HG03175 (cell line): ENCODE measurements around the gene AKAP13.
"Not testable (repeated sequence)": the region's sequence is repeated elsewhere in the genome, so short reads cannot be mapped to it uniquely, and the experiment has no call there.

Experiments used
- ATAC-seq: cut with Tn5 transposase; IDR thresholded peaks from one replicate; pipeline ENCODE4 v1.9.1; 2021; ENCODE audit warnings: mild to moderate bottlenecking, moderate library complexity; ENCODE audit not compliant: unreplicated experiment

AKAP13 gene

DNA sequence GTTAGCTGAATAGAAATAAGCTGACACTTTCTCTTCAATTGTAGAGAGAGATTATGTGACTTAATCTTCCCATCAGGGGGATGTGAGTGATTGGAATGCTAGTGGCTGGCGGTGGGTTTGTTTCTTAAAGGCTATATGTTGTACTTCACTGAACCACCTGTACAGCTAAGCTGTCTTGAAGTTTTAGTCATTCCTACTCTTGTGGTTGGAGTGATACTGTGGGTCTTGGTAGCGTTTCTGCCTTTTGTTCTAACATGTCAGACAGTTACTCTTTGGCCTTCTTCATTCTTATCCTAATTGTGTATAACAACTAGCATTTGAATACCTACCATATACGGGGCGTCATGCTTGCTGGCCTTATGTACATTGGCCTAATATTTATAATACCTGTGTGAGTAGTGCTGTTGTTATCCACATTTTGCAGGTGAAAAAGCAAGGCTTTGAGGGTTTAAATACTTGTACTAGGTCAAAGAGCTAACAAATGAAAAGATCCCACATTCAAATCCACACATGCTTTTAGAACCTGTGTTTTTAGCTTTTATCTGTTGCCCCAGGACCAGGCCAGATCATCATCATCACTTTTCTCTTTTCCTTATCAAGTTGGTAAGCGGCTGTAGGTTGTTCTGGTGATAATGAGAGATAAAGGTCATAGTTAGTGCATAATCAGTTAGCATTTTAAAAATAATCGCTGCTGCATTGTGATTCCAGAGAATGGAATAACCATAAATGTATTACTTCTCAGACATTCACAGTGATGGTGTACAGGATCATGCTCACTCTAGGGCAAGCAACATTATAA lies 50.2 kb downstream of the AKAP13 start:
- ATAC-seq = peak; percentile 96

DNA sequence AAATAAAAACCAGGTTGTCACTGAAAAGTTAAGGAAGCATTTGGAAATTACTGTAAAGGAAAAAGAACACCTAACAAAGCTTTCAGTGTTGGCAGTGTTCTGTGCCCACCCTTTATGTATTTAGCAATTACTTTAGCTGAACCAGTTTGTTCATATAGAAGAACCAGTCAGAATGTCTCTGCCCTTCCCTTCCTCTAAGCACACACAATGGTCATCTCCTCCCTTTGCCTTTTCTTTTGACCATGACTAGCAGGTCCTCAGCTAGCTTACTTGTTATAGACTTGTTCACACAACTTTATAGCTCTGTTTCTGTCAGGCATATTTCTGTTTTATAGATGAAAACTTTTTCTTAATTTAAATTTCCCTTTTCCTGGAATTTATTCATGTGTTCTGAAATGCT lies 59.6 kb downstream of the AKAP13 start:
- no peak for ATAC-seq

DNA sequence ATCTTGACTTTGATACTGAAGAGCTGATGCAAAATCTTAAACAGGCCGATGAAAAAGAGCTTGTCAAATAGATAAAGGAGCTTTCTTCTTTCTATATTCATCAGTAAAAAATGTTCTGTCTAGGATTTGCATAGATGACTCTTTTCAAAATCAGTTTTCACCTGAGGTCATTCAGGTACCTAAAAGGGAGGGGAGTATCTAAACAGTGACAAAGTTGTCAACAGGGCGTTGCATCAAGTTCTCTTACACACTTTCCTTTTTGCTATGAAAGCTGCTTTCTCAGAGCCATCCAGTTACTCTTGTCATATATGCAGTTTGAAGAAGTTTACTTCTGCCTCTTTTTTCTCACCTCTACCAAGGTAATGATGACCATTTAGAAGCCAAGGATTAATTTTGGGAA lies 60.0 kb downstream of the AKAP13 start:
- ATAC-seq = no peak

DNA sequence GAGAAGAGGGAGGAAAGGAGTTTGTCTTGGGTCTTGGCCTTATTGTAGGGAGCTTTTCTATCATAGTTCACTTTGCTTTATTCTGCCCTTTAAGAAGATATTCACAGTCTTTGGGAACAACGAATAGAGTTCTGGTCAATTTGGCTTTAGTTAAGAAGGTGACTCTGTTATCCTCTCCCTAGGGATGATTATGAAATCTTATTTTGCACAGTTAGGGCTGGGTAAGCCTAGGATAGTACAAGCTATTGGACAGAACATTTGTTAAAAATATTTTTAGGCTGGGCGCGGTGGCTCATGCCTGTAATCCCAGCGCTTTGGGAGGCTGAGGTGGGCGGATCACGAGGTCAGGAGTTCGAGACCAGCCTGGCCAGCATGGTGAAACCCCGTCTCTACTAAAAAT lies 61.5 kb downstream of the AKAP13 start:
- not testable (repeated sequence) for ATAC-seq

DNA sequence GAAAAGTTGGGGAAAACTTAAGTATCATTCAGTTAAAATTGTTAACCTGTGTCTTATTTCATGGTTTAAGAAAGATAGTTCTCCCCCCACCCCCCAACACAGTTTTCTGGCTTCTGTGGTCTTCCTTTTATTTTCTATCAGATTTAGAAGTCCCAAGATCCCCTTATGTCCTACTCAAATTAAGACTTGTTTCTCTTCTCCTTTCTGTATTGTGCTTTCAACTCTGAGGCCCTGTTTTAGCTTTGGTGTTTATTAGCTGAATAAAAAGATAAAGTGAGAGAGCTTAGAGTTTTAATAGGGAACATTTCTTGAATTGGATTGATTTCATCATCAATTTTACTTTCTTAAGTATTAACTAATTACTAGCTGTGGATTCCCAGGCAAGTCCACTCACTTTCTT lies 62.6 kb downstream of the AKAP13 start:
- peak; percentile 41 for ATAC-seq

DNA sequence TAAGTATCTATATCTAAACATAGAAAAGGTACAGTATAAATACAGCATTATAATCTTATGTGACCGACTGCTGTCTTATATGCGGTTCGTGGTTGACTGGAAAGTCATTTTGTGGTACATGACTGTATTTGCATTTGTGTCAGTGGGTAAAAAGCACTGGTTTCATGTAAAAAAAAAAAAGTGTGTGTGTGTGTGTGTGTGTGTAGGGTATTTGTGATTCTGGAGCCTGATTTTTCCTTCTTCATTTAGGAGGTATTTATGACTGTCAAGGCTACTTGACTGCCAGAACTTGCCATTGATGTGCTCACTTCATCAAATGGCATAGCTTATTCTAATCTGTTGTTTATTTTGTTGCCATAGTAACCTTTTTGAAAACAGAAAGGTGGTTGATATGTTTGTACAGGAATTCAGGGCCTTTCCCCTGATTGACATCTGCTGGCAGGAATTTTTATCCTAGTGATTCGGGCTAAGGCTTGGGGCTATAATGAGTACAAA lies 63.2 kb downstream of the AKAP13 start:
- ATAC-seq = peak; percentile 89

DNA sequence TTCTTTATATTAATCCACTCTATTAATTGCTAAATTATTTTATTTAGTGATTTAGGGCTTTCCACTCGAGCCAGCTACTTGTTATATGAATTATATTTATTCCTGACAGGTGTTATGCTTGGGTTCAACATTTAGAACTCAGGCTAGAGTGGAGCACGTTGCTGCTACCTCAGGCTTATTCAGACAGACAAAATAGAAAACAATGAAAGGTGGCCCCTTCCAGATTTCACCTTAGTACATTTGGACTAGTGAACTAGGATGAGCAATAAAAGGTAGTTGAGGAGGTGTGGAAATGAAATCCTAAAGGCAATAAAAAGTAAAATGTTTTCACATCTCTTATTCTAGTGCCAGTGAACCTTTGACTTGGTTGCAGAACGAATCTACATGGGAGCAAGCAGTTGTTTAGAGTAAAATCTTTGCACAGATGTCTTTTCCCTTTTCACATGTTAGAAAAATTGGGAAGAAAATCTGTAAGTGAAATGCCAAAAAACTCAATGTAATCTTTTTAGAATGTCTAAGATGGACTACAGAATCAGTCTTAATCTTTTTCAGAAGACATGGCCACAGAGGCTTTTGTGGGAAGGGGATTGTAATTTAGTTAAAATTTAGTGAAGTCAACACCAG lies 63.8 kb downstream of the AKAP13 start:
- ATAC-seq = no peak

DNA sequence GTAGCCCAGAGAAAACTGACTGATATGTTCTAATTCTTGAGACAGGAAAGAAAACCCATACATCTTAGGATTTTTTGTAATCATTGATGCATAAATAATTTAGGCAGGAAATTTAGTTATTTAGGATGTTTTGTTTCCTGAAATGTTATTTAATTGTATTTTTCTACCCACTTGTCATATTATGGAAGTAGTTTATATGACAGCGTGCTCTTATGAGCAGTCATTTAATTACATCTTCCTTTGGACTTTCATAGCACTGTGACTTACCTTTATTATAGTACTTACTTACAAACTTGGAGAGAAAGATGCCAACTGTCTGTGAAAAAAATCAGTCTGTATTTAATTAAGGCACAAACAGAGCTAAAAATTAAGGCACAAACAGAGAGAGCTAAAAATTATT lies 65.0 kb downstream of the AKAP13 start:
- no peak for ATAC-seq

DNA sequence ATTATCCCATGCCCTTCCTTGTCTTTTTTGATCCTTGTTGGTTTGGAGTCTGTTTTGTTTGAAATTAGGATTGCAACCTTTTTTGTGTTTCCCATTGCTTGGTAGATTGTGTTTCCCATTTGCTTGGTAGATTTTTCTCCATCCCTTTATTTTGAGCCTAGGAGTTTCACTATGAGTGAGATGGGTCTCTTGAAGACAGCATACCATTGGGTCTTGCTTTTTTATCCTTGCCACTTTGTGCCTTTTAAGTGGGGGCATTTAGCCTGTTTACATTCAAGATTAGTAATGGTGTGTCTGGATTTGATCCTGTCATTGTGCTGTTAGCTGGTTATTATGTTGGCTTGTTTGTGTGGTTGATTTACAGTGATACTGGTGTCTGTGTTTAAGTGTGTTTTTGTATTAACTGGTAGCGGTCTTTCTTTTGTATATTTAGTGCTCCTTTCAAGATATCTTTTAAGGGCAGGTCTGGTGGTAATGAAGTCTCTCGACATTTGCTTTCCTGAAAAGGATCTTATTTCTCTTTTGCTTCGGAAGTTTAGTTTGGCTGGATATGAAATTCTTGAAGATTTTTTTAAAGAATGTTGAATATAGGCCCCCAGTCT lies 70.8 kb downstream of the AKAP13 start:
- ATAC-seq = no peak

DNA sequence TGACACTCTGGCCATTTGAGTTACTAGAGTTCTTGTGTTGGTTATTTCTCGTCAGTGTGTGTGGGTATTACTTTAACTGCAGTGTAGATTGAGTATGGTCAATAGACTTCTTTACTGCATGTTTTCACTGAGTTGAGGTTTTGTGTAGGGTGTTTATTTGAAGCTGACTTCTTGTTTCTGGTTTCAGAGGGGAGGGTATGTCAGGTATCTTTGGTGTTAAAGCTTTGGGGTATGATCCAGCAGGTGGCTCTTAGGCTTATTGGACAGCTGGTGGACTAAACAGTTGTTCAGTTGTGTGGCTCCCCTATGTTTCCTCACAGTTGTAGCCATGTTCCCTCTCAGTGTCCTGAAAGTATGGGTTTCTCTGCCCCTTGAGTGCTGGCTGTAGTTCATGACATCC lies 72.0 kb downstream of the AKAP13 start:
- no peak for ATAC-seq

DNA sequence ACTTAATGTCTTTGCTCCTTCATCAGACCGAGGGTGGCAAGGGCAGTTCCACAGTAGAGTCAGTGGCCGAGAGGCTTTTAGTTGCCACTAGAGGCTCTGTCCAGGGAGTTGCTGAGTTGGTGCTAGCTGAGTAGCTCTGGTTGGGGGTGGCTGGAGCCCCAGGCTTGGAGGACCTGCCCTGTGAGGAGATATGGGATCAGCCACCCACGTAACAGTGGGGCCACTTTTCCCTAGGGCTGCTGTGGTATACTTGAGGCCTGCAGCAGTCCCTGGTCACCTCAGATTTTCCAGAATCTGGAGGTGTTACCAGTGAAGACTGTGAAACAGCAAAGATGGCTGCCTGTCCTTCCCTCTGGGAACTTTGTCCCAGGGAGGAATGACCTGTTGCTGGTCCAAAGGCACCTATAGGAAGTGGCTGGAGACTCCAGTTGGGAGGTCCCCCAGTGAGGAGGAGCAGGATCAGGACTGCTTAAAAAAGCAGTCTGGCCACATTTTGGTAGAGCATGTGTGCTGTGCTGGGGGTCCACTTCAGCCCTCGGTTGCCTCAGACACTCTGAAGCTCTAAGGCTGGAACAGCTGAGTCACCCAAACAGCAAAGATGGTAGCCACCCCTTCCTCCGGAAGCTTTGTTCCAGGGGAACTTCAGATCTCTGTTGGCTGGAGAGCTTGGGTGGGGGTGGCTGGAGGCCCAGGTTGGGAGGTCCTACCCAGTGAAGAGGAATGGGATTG lies 72.9 kb downstream of the AKAP13 start:
- no peak for ATAC-seq

DNA sequence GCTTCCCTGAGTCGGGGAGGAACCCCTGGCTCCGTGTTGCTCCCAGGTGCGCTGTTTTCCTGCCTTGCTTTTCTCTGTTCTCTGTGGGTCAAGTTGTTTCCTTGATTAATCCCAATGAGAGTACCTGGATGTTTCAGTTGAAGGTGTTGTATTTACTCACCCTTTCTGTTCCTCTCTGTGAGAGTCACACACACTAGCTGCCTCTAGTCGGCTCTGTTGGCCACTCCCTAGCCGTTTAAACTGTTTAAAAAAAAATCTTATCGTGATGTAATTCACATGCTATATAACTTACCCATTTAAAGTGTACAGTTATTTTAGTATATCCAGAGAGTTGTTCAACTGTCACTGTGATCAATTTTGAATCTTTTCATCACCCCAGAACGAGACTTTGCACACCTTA lies 74.0 kb downstream of the AKAP13 start:
- no peak for ATAC-seq

DNA sequence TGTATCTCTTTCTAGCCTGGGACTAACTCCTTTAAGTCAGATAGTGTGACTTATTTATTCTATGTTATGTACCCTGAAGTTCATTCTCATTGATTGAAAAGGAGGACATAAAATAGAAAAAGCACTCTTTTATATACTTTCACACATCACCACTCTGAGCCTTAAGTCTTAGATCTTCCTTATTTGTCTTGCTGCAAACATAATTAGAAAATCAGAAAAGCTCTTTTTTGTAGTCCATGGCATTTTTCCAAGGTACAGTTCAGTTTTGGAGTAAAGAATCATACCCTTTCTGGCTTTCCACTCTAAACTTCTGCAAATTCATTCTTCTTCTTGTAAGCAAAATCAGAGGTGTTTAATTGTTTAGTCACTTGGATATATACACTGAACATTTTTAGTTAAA lies 75.5 kb downstream of the AKAP13 start:
- ATAC-seq = no peak

DNA sequence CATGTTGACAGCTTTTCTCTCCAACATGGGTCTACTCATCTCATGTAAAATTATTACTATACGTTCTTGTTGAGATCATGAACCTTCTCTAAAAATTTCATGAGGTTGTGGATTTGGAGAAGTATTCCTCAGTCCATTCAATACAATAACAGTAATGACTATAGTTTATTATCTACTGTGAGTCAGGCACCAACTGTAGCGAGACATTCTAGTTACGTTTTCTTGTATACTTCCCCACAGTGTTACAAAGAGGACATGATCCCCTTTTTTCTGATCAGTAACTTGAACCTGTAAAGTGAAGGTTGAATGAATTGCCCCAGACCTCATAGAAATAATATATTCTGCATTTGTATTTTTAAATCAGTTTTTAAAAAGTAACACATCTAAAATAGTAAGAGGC lies 76.4 kb downstream of the AKAP13 start:
- ATAC-seq = peak; percentile 60

DNA sequence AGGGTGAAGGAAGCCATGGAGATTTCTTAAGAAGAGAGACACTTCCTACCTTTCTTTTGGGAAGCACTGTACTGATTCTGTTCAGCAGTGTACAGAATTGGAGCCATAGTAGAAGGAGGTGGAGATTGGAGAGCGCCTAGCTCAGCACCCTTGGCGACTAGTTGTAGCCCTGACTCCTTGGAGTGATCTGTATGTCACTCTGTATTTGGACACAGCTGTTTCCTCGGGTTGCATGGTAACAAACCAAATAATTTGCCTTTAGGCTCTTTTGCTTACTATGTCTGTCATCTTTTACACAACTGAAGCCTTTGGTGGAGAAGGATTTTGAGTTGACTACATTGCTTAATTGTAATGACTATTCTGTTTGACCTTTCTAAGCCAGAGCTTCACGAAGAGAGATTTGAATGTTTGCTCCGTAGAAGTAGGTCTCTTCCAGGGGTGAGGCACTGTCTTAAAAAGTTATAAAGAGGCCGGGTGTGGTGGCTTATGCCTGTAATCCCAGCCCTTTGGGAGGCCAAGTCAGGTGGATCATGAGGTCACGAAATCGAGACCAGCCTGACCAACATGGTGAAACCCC lies 77.1 kb downstream of the AKAP13 start:
- ATAC-seq = peak; percentile 82

DNA sequence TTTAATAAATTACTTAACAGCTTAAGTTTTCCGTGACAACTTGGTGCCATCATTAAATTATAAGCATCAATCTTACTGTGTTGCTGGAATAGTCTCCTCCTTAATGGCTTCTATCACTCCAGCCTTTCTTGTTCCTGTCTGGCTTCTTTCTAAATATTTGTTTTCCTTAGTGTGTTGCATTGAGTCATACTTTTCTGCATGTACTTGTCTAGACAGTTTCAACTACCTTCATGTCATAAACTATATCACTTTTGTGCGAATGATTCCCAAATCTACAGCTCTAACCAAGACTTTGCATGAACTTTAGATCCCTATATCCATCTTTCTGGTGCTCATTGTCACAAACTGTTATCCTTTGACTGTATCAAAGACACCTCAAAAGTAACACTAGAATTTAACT lies 78.4 kb downstream of the AKAP13 start:
- no peak for ATAC-seq

DNA sequence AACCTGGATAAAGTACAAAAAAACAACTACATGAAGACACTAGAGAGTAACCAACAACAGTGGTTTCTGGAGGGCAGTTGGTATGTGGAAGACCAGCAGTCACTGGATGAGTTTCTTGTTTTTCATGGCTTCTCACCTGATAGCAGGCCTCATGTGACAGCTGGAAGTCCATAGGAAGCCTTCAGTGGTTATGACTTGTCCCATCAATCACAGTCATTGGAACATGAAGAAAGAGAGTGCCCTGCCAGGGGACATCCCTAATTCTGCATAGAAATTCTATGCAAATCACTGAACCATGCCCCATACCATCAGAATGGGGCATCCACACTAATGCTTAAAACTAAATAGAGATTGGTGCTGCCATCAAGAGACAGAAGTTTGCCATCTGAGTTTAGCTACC lies 81.6 kb downstream of the AKAP13 start:
- no peak for ATAC-seq

DNA sequence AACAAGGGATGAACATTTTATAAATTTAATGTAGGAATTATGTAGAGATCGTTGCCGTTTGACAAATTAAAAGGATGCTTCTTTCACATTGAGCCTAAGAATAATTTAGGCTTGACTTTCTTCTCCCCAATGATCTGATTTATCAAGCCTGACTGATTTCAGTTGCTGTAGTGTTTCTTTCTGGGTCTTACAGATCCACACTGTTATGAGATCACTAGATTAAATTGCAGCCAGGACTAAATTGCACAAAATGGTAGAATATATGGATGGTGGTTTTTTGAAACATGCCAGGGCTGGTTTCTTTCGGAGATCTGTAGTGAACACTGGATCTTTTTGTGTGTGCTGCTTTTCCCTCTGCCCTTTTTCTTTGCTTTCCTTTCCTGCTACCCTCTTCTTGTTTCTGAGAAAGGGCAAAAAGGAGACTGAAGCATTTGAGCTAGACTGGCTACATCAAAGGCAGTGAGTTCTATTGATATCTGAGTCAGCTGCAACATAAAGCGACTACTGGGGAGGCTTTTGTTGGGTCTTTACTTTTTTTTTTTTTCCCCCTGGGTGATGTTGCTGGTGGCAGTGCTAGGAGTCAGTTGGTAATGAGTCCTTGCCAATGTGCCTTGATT lies 83.0 kb downstream of the AKAP13 start:
- no peak for ATAC-seq

DNA sequence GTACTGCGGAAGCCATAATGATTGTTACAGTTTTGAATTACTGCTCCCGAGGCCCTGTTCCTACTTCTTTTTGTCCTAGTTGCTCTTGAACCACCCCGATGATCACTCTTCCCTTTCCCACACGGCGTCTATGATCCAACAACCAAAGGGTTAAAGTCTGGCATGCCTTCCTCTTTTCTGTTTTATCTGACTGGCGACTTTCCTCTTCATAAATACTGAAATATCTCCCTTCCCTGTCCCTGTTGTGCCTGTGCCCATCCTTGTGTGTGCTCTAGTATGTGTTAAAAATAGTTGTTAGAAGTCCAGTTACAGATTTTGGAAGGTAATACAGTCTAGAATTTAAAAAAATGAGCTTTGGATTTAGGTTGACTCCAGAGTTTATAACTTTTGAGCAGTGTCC lies 83.6 kb downstream of the AKAP13 start:
- no peak for ATAC-seq

DNA sequence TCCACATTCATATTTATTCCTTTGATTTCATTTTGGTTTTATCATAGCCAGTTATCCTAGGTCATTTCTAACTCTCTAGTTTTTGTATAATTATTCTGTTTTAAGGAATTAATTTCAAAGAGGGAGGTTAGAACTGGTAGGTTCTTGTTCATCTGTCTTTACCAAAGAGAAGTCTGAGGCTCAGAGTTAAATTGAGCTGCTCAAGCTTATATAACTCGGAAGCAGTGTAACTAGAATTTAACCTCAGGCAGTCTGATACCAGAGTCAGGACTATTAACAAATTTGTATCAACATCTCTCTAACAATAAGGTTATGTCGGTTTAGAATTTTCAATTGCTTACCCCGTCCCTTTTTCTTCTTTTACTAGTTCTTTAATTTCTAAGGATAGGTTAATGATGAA lies 84.1 kb downstream of the AKAP13 start:
- ATAC-seq = no peak
